ENCODE data around the gene PINLYP.

DNA sequence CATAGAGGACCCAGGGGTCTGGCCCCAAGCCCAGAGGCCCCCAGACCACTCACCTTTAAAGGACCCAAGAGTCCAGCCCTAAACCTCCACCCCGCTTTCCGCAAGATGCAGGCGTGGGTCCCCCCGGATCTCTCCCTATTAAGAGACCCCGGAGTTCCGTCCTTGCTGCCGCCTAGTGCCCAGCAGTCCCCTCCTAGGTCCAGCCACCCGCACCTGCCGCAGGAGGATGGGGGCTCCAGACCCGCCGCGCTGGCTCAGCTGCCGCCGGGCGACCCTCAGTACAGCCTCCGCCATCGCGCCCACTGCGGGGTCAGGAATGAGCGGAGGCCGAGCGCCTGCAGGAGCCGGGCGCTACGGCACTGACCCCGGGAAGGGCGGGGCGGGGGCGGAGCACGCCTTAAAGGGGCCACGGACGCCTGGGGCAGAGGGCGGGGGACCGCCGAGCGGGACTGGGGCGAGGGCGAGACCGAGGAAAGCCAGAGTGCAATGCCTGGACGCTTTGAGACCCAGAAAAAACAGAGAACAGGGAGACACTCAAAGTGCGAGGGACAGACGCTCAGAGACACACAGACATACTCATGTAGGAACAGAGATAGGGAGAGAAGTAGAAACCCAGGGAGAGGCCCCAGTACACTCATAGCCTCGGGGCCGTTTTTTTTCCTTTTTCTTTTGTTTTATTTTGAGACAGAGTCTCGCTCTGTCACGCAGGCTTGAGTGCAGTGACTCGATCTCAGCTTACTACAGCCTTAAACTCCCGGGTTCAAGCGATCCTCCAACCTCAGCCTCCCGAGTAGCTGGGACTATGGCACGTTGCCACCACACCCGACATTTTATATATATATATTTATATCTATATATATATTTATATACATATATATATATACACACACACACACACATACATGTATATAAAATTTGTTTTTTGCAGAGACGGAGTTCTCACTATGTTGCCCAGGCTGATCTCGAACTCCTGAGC lies 48.4 kb upstream of the PINLYP start, which contains the start of gene ETHE1:
- TF ChIP-seq, protein P1, sequence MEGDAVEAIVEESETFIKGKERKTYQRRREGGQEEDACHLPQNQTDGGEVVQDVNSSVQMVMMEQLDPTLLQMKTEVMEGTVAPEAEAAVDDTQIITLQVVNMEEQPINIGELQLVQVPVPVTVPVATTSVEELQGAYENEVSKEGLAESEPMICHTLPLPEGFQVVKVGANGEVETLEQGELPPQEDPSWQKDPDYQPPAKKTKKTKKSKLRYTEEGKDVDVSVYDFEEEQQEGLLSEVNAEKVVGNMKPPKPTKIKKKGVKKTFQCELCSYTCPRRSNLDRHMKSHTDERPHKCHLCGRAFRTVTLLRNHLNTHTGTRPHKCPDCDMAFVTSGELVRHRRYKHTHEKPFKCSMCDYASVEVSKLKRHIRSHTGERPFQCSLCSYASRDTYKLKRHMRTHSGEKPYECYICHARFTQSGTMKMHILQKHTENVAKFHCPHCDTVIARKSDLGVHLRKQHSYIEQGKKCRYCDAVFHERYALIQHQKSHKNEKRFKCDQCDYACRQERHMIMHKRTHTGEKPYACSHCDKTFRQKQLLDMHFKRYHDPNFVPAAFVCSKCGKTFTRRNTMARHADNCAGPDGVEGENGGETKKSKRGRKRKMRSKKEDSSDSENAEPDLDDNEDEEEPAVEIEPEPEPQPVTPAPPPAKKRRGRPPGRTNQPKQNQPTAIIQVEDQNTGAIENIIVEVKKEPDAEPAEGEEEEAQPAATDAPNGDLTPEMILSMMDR (conservative IDR thresholded peaks at IDR 0.05; ENCODE audit: low read length), result no peak
- no peak for TF ChIP-seq EZH2phosphoT487 (IDR thresholded peaks at IDR 0.05; ENCODE audit: borderline replicate concordance)
